Mononuclear cell (primary cell): ENCODE data around the gene ZC3H7A. TPM values are rescaled to one million over a fixed set of nuclear protein-coding genes. Genes with fewer than 3 reads are reported as not detected.
"Not testable (repeated sequence)": the region's sequence is repeated elsewhere in the genome, so short reads cannot be mapped to it uniquely, and the experiment has no call there.

Source experiments
- H3K27me3 ChIP-seq: 2 replicates; pipeline ENCODE4 v1.6.0; 2011; ENCODE audit warnings: low read length, control low read depth; ENCODE audit not compliant: insufficient read depth
- H3K4me1 ChIP-seq: 2 replicates; pipeline ENCODE4 v1.5.1; 2011; ENCODE audit warnings: mild to moderate bottlenecking, low read length, control low read depth; ENCODE audit not compliant: insufficient read depth
- H3K4me3 ChIP-seq: 2 replicates; pipeline ENCODE4 v1.5.1; 2011; ENCODE audit warnings: mild to moderate bottlenecking, low read length, moderate library complexity
- H3K9me3 ChIP-seq: 2 replicates; pipeline ENCODE4 v1.5.1; 2011; ENCODE audit warnings: low read depth, mild to moderate bottlenecking, control low read depth, low read length
- total RNA-seq: library from RNA; depleted of rRNA; stranded (reverse); fragments of >200 nt; gene quantifications from one replicate; pipeline ENCODE4 v1.2.3, GENCODE V29; 2012

ZC3H7A gene
- total RNA-seq, 1 donor: 107 TPM

DNA sequence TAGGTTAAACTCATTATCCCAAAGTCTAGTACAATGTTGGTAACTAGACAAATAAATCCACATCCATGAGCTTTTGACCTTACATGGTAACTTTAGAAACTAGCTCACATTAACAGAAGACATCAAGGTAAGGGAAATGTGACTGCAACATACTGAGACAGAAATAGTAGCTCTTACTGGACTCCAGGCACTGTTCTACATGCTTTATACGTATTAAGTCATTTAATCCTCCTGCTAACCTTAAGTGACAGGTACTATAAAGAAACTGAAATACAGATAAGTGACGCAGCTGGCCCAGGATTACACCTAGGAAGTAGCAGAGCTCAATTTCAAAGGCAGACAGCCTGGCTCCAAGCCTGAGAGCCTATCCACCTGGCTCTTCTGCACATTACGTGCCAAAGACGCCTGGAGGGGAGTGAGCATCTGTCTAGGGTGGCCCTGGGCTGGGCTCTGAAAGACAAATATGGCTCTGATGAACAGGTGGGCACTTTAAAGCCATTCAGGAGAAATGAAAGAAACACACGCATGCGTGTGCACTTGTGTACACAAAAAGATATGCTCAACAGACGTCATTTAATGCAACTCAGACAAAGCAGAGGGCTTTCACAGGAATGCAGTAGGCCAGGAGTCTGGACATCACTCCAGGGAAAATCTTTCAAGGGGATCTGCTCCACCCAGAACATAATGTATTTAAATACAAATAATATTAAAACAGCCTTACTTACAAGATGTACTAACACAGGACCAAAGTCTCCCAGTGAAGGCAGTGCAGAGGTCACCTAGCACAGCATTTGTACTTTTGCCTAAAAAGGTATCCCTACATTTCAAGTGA lies 4.4 kb downstream of the ZC3H7A start:
- H3K4me1 ChIP-seq: peaks cover 52% of the 10 kb centered on the region

DNA sequence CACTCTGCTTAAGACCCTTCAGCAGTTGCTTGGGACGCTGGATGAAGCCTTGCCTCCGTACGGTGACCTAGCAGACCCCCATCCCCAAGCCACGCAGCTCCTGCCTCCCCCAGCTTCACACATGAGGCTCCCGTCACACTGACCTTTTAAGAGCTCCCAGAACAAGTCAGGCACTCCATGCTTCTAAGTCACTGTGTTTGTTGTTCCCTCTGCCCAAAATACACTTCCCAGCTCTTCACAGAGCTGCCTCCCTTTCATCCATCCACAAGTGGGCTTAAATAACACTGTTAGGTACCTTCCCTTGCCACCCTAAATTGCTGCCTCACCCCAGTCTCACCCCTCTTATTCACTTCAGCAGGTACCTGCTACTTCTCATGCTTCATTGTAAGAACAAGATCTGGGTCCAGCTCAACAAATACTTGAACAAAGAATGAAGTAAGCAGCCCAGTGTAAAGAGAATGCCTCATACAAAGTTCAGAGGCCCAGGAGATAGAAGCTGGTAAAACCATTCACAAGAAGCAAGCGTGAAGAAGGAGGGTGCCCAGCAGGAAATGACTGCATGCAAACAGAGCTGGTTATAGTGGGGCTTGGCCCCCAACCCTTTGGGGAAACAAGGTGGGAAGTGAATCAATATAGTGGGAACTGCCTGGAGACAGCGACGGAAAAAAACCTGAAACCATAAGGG lies 5.8 kb downstream of the ZC3H7A start:
- no peaks in the 10 kb centered on the region for H3K27me3 ChIP-seq
- H3K4me1 ChIP-seq: peaks cover 50% of the 10 kb centered on the region

More for the DNA sequence above, 4.4 kb downstream of the ZC3H7A start:
- Histone ChIP-seq H3K27me3 (no peaks in the 10 kb centered on the region), H3K9me3 (no peaks in the 10 kb centered on the region), H3K4me3 (no peak overlapping the region)

DNA sequence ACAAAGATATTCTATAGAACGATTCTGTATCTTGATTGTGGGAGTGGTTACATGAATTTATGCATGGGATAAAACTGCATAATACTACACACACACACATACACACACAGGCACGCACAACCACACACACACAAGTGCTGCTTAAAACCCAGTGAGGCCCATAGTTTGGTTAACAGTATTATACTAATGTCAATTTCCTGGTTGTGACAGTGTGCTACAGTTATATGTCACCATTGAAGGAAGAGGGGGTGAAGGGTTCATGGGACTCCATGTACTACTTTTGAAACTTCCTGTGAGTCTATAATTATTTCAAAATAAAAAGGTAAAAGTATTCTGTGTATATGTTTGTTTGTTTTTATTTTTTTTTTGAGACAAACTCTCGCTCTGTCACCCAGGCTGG lies 8.1 kb downstream of the ZC3H7A start:
- H3K4me3 ChIP-seq: no peak overlapping the region
- no peaks in the 10 kb centered on the region for H3K27me3 ChIP-seq
- no peaks in the 10 kb centered on the region for H3K9me3 ChIP-seq
- peaks cover 41% of the 10 kb centered on the region for H3K4me1 ChIP-seq

More for the DNA sequence above, 5.8 kb downstream of the ZC3H7A start:
- H3K4me3 ChIP-seq: no peak overlapping the region
- H3K9me3 ChIP-seq: no peaks in the 10 kb centered on the region

DNA sequence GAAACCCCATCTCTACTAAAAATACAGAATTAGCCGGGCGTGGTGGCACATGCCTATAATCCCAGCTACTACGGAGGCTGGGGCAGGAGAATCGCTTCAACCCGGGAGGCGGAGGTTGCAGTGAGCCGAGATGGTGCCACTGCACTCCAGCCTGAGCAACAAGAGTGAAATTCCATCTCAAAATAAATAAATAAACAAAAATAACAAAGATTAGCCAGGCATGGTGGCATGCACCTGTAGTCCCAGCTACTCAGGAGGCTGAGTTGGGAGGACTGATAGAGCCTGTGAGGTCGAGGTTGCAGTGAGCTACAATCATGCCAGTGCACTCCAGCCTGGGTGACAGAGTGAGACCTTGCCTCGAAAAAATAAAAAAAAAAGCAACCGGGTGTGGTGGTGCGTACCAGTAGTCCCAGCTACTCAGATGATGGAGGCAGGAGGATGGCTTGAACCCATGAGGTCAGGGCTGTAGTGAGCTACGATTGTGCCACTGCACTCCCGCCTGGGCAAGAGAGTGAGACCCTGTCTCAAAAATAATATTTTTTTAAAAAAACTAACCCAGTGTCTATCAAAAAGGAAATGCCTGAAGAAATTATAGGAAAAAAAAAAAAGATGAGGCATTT lies 12.0 kb downstream of the ZC3H7A start:
- H3K9me3 ChIP-seq, H3K27me3 ChIP-seq, H3K4me3 ChIP-seq: not testable (repeated sequence)
- peaks cover 37% of the 10 kb centered on the region for H3K4me1 ChIP-seq

DNA sequence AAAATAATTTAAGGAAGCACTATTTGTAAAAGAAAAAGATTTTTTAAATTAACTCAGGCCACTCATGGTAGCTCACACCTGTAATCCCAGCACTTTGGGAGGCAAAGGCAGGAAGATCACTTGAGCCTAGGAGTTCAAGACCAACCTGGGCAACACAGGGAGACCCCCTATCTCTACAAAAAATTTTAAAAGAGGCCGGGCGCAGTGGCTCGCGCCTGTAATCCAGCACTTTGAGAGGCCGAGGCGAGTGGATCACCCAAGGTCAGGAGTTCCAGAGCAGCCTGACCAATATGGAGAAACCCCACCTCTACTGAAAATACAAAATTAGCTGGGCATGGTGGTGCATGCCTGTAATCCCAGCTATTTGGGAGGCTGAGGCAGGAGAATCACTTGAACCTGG lies 12.7 kb downstream of the ZC3H7A start:
- not testable (repeated sequence) for H3K4me3 ChIP-seq, H3K9me3 ChIP-seq, H3K27me3 ChIP-seq
- H3K4me1 ChIP-seq: peaks cover 37% of the 10 kb centered on the region

DNA sequence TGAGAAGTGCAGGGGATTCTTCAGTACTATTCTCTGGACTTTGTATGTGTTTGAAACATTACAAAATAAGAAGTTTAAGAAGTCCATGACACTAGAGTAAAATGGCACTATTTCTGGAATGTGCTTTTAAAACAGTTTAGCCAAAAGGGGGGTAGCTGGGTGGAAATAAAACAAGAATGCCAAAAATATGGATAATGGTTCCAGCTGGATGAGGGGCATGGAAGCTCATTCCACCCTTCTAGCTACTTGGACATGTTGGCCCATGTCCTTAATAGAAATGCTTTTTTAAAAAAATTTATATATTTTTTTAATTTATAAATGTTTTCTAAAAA lies 13.1 kb downstream of the ZC3H7A start:
- Histone ChIP-seq H3K9me3 (no peaks in the 10 kb centered on the region), H3K27me3 (no peaks in the 10 kb centered on the region), H3K4me1 (peaks cover 37% of the 10 kb centered on the region), H3K4me3 (no peak overlapping the region)

DNA sequence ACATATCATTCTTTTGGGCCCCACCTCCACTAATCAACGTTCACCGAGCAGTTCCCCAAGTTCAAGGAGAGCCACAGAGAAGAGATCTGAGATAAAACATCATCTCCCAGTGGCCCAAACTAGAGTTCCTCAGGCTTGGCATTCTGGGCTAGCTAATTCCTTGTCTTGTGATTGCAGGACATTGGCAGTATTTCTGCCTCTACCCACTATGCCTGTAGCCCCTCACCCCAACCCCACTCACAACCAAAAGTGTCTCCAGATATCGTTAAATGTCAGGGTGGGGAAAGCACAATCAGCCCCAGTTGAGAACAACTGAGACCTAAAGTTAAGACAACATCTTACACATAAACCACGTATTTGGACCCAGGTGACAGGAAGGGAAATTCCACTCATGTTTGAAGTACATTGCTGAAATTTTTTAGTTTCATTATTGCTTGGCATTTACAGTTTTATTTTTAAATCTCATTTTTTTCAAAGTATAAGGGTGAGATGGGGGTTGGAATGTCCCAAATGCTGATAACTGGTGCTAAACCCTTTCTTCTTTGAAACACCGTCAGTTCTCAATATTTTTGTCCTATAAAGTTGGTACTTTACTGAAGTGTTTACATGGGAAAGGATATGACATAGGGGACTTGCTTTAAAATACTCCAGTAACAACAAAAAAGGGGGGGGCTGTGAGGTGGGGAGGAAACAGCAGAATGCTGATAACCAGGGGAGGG lies 13.6 kb downstream of the ZC3H7A start:
- Histone ChIP-seq H3K4me3 (no peak overlapping the region), H3K4me1 (peaks cover 37% of the 10 kb centered on the region), H3K9me3 (no peaks in the 10 kb centered on the region), H3K27me3 (no peaks in the 10 kb centered on the region)

DNA sequence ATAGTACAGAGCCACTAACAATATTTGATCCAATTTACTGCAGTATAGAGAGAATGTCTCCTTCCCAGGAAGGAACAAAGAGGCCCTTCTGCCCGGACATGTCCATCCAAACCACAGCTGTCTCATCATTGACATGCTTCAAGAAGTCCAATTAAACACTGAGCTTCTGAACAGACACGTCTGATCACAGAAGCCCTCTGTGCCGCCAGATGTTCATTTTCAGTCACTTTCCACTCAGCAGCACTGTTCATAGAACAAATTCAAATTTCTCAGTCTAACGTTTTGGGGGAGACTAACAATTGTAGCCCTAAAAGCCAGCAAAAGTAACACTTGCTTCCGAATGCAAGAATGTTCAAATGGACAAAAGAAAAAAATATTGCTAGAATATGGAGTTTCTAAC lies 15.3 kb downstream of the ZC3H7A start:
- Histone ChIP-seq H3K4me3 (no peak overlapping the region), H3K9me3 (no peaks in the 10 kb centered on the region), H3K27me3 (no peaks in the 10 kb centered on the region), H3K4me1 (peaks cover 32% of the 10 kb centered on the region)

DNA sequence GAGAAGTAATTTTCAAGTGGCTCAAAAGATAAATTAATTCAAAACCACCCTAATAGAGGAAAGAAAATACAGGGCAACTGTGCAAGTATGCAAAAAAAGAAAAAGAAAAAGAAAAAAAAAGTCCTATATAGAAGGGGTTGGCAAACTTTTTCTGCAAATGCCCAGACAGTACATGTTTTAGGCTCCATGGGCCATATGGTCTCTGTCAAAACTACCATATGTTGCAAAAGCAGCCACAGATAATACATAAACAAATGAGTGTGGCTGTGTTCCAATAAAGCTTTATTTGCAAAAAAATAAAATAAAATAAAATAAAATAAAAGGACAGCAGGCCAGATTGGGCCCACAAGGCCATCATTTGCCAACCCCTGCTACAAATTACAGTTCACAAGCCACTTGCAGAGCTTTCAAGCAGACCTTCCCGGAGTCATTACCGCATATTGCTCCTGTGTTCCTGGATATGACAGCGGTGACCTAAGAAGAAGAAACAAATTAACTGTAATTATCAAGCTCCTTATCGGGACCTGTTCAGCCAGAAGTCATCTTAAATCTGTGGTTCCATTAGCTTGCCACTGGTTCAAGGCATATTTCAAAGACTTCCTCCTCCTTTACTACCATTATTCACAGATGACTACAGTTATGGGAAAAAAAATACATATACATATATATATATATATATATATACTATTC lies 15.9 kb downstream of the ZC3H7A start:
- peaks cover 32% of the 10 kb centered on the region for H3K4me1 ChIP-seq
- H3K9me3 ChIP-seq: no peaks in the 10 kb centered on the region
- H3K4me3 ChIP-seq: no peak overlapping the region
- H3K27me3 ChIP-seq: no peaks in the 10 kb centered on the region

DNA sequence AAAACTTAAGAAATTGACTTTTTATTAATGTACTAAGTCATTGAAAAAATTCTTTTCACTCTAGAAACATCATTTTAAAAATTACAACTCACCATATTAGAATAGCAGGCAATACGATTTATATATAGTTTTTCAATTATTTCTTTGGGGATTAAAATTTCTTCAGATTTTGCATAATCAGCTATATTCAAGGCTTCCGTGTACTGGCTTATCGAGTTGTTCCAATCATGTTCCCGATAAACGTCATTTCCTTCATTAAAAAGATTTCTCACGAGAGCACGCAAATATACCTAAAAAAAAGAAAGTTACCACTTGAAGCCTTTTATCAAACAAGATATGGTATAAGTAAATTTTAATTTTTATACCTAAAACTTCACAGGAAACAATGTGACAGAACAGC lies 18.0 kb downstream of the ZC3H7A start:
- H3K9me3 ChIP-seq: no peaks in the 10 kb centered on the region
- H3K4me3 ChIP-seq: no peak overlapping the region
- no peaks in the 10 kb centered on the region for H3K27me3 ChIP-seq
- H3K4me1 ChIP-seq: peaks cover 21% of the 10 kb centered on the region

DNA sequence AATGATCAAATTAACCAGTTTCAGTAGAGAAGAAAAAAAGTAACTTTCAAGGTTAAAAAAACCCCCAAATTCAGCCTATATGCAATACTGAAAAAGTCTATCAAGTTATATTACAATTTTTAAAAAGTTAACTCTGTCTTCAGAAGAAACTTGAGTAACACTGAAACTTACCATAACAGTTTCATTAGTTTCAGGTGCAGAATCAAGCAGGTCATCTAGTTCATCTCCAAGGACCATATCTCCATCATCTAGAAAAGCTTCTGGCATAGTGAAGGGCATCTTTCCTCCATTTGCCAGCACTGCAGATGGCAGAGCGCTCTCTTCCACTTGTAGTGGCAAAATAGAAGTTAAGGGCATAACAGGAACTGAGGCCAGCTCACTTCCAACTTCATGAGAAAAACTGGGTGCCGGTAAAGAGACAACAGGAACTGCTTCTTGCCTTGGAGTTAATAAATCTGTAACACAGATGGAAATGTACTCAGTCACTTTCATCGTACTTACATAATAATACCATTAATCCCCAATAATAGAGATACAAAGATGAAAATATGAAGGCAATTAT lies 22.9 kb downstream of the ZC3H7A start:
- peaks cover 3% of the 10 kb centered on the region for H3K4me1 ChIP-seq
- no peaks in the 10 kb centered on the region for H3K27me3 ChIP-seq
- H3K4me3 ChIP-seq: no peak overlapping the region
- no peaks in the 10 kb centered on the region for H3K9me3 ChIP-seq

DNA sequence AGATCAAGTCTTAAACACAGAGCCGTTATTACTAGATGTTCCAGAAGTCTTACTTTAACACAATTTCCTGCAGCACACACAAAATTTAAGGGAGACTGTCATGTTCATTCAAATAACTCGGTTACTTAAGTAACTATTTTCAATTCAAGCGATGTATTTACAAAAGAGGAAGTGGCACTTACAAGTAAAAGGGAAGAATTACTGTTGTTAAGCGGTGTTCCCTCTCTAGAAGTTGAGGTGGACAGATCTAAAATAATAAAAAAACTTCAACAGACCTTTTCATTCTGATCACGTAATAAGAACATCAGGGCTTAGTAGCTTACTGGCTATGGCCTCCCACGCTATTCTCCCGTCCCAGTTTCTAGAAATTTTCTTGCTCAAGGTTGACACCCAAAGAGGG lies 28.2 kb downstream of the ZC3H7A start:
- Histone ChIP-seq H3K4me1 (peaks cover 14% of the 10 kb centered on the region), H3K9me3 (no peaks in the 10 kb centered on the region), H3K4me3 (no peak overlapping the region), H3K27me3 (no peaks in the 10 kb centered on the region)

DNA sequence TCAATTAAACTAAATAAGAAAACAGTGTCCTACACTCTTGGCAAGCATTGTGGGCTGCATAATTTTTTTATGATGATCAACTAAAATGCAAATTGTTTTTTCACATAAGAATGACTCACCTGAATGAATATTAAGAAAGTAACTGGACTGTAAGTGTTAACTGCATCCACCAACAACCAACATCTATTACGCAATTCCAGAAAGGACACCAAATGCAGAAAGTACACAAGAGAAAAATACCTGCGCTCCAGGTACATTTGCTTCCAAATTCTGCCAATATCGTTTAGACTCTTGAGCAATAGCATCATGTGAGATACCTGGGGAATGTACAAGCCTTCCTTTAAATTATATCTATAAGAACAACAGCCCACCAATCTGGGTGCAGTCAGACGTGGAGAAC lies 34.6 kb downstream of the ZC3H7A start:
- Histone ChIP-seq H3K9me3 (no peaks in the 10 kb centered on the region), H3K4me1 (no peaks in the 10 kb centered on the region), H3K27me3 (no peaks in the 10 kb centered on the region), H3K4me3 (no peak overlapping the region)

DNA sequence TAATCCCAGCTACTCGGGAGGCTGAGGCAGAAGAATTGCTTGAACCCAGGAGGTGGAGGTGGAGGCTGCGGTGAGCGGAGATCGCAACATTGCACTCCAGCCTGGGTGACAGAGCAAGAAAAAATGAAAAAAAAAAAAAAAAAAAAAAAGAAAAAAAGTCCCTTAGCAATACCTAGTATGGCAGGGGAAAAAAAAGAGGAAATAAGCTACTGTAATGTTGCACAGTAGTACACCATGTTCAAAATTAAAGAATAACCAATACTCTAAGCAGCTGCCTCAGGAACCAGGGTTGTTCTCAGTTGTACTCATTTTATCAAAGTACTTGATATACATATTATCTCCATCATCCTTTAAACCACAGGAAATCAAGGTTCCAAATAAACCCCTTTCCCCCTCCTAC lies 37.1 kb downstream of the ZC3H7A start:
- Histone ChIP-seq H3K27me3 (no peaks in the 10 kb centered on the region), H3K9me3 (no peaks in the 10 kb centered on the region), H3K4me3 (no peak overlapping the region), H3K4me1 (no peaks in the 10 kb centered on the region)
